ENCODE measurements around the gene SOX15. TPM values are rescaled to one million over a fixed set of nuclear protein-coding genes. Genes with fewer than 3 reads are reported as not detected.

SOX15 gene
- total RNA-seq, 4 donors from 2014 or later, result 0.67 to 3.1 TPM; not detected in 2

DNA sequence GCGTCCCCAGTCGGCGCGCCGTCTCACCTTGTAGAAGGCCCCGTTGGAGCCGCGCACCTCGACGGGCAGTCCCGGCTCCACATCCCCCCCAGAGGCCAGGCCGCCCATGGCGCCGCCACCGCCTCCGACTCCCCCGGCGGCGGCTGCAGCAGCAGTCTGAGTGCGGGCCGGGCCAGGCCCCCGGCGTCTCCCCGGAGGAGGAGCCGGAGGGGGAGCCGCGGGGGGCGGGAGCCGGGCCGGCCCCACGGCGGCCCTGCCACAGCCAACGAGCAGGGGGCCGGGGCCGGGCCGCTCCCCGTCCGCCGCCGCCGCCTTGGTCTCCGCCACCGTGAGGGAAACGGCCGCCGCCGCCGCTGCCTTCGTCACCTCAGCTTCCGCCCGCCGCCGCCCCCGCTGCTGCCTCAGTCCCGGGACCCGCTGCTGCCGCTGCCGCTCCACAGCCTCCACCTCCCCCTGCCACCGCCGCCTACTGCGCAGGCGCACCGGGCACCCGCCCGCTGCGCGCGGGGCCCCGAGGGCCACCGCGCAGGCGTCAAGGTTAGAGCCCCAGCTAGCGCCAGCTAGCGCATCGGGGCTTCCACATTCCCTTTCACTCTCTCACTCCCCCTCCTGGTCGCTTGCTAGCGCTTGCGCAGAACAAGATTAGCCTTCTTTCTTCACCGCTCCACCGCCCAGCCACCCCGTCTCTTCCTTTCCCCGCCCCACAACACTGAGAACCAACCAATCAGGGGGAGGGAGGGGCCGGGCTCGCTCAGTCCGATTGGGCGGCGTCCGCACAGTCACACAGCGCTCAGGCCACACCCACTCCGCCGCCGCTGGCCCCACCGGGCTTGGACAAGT is 24.8 kb upstream of the SOX15 start, which contains the start of gene FXR2:
Gene FXR2, minus strand, starts transcription at position 473 of the 840 bp plus-strand sequence. Its CDS starts 365 bp downstream, at position 108.
- Histone ChIP-seq H3K36me3 (no peaks in the 10 kb centered on the region), H3K27ac (peak within 1 kb of the TSS; percentile 80 to 89 (median 80)), H3K27me3 (no peaks in the 10 kb centered on the region), H3K4me1 (peaks cover 26 to 30% of the 10 kb centered on the region in 2 donors), H3K4me3 (replicated peaks in 1 of 3) (peak within 1 kb of the TSS; percentile 16 to 85 (median 78)), H3K9me3 (no peaks in the 10 kb centered on the region)
- intact Hi-C loops (cut with DNase I), result no loop called here
- WGBS, 2 donors, result 0 to 1% methylated on average over 20 to 55 of the region's 93 CpGs
- peak; percentile 100 for DNase-seq
- TF ChIP-seq, protein P1, sequence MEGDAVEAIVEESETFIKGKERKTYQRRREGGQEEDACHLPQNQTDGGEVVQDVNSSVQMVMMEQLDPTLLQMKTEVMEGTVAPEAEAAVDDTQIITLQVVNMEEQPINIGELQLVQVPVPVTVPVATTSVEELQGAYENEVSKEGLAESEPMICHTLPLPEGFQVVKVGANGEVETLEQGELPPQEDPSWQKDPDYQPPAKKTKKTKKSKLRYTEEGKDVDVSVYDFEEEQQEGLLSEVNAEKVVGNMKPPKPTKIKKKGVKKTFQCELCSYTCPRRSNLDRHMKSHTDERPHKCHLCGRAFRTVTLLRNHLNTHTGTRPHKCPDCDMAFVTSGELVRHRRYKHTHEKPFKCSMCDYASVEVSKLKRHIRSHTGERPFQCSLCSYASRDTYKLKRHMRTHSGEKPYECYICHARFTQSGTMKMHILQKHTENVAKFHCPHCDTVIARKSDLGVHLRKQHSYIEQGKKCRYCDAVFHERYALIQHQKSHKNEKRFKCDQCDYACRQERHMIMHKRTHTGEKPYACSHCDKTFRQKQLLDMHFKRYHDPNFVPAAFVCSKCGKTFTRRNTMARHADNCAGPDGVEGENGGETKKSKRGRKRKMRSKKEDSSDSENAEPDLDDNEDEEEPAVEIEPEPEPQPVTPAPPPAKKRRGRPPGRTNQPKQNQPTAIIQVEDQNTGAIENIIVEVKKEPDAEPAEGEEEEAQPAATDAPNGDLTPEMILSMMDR (IDR thresholded peaks at IDR 0.05), result peak; percentile 20 to 67 (median 48)
- TF ChIP-seq POLR2A (IDR thresholded peaks at IDR 0.05), result peak in 1 of 2 donors; percentile 90

DNA sequence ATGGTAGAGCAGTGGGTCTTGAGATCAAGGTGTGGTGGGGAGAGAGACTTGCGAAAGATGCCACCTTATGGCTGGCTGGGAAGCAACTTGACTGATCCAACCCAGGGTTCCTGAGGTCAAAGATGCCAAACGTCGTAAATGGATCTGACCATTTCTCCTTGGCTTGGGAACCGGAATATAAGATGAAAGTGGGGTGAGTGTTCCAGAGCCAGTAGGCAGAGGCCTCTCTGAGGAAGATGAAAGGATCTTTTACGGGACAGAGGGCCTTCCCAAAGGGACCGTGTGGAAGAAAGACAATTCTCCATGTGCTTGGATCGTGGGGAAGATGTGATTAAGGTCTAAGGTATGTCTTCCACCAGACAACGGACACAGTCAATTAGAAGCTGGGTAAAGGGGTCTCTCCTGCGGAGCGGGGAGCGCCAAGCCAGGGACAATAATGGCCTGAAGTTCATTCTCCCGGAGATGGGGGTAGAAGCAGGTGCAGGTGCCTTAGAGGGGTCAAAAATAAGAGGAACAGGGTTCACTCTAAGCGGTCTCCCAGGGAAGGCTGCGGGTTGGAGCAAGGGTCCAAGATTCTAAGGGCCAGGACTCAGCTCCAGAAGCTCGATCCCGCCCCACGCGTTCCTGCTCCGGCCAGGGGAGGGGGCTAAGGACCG is 24.0 kb upstream of the SOX15 start:
- Histone ChIP-seq H3K27ac (peak overlapping the region; percentile 53 to 82 (median 66)), H3K9me3 (no peaks in the 10 kb centered on the region), H3K4me1 (peaks cover 26 to 30% of the 10 kb centered on the region in 2 donors), H3K27me3 (no peaks in the 10 kb centered on the region), H3K4me3 (replicated peaks in 1 of 3) (peak overlapping the region; percentile 16 to 85 (median 78)), H3K36me3 (no peaks in the 10 kb centered on the region)
- 5 to 9% methylated on average over 19 to 20 of the region's 20 CpGs for WGBS, 2 donors
- no peak for TF ChIP-seq POLR2A (IDR thresholded peaks at IDR 0.05)
- TF ChIP-seq, protein P1 (IDR thresholded peaks at IDR 0.05), result no peak
- intact Hi-C loops (cut with DNase I), result no loop called here
- DNase-seq, result no peak

DNA sequence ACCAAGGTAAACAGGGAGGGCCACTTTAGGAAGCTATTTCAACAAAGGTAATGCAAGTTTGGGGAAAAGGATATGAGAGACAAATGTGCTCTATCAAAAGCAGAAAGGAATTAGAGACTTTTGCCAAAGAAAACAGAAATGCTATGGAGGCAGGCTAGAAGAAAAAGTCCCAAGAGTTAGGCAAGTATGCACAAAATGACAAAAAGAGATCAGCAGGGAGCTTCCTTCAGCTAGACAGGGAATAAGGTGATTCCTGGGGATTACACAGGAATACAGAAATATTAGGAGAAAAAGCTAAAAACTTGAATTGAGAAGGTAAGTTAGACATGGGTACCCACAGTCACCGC is 22.4 kb upstream of the SOX15 start:
- DNase-seq, result no peak
- WGBS, 2 donors, result 96% methylated on average over 1 of the region's 1 CpG
- Histone ChIP-seq H3K4me1 (peaks cover 26 to 30% of the 10 kb centered on the region in 2 donors), H3K4me3 (replicated peaks in 1 of 3) (no peak overlapping the region), H3K36me3 (no peaks in the 10 kb centered on the region), H3K27me3 (no peaks in the 10 kb centered on the region), H3K9me3 (no peaks in the 10 kb centered on the region), H3K27ac (no peak overlapping the region)
- TF ChIP-seq POLR2A (IDR thresholded peaks at IDR 0.05), result no peak
- TF ChIP-seq, protein P1 (IDR thresholded peaks at IDR 0.05), result no peak
- intact Hi-C loops (cut with DNase I), result no loop called here

DNA sequence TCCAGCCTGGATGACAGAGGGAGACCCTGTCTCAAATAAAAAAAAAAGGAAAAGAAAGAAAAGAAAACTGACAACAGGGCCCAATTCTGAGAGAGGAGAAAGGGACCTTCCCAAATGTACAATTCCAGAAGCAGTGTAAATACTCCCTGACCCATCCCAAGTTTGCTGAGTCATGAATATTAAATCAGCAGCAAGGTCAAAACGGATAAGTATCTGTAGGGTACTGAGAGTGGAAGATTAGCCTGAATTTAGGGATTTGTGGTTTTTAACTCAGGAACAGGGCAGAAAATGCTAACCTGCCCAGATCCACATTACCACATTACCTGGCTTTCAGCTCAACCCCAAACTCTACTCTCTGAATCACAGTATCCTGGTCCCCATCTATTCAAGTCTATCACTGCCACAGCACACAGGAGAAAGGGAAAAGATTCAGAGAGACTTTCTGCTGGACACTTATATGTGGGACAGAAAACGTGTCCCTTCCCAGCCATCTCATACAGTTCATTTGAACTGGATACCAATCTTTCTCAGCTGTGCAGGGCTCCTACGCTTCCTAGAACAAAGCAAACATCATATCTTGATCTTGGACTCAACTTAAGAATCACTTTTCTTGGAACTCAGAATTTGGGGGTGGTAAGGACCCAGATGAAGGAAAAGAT is 21.9 kb upstream of the SOX15 start:
- WGBS, 2 donors, result 69 to 88% methylated on average over 3 of the region's 3 CpGs

More for the DNA sequence above, 21.9 kb upstream of the SOX15 start:
- Histone ChIP-seq H3K27ac (no peak overlapping the region), H3K36me3 (no peaks in the 10 kb centered on the region), H3K27me3 (no peaks in the 10 kb centered on the region), H3K4me3 (replicated peaks in 1 of 3) (no peak overlapping the region), H3K4me1 (peaks cover 26 to 30% of the 10 kb centered on the region in 2 donors), H3K9me3 (no peaks in the 10 kb centered on the region)
- TF ChIP-seq, protein P1 (IDR thresholded peaks at IDR 0.05), result no peak
- TF ChIP-seq POLR2A (IDR thresholded peaks at IDR 0.05), result no peak
- intact Hi-C loops (cut with DNase I), result no loop called here
- DNase-seq, result no peak

All from thyroid gland (tissue), 4 donors.